Right lobe of liver (tissue), 6 donors: ENCODE data around the gene OR51E2. TPM values are rescaled to one million over a fixed set of nuclear protein-coding genes. Genes with fewer than 3 reads are reported as not detected.

Experiments used
- ATAC-seq, 4 donors: fragments of 200-7000 bp; cut with Tn5 transposase; one replicate each; pipeline ENCODE4 v1.9.1; 2020; ENCODE audit warnings: mild to moderate bottlenecking in 4 of 4, moderate library complexity in 4 of 4
- DNase-seq, 3 donors: peaks; one replicate each; pipeline ENCODE4 v3.0.0-alpha.2; 2020
- H3K27ac ChIP-seq, 3 donors: fragments of 200-600 bp; one replicate each; pipeline ENCODE4 v1.8.0; 2022
- H3K27me3 ChIP-seq, 2 donors: fragments of 200-600 bp; one replicate each; pipeline ENCODE4 v1.8.0; 2022
- H3K36me3 ChIP-seq, 4 donors: fragments of 200-600 bp; sonication (generic) in 1 of 4; one replicate each; pipeline versions ENCODE4 v1.5.1 to v1.8.0; 2017 to 2022; ENCODE audit warnings: control low read depth in 1 of 4
- H3K4me1 ChIP-seq, 4 donors: fragments of 200-600 bp; sonication (generic) in 1 of 4; one replicate each; pipeline versions ENCODE4 v1.5.1 to v1.8.0; 2017 to 2022; ENCODE audit warnings: control low read depth in 1 of 4
- H3K4me3 ChIP-seq, 3 donors: fragments of 200-600 bp; one replicate each; pipeline ENCODE4 v1.8.0; 2022
- H3K9me3 ChIP-seq, 4 donors: fragments of 200-600 bp; sonication (generic) in 1 of 4; one replicate each; pipeline versions ENCODE4 v1.5.1 to v1.8.0; 2017 to 2022; ENCODE audit warnings: control low read depth in 1 of 4
- CTCF ChIP-seq, 4 donors: fragments of 200-600 bp in 3 of 4; fragments of 450-650 bp in 1 of 4; IDR thresholded peaks; one replicate each; pipeline versions ENCODE4 v1.5.1 to v1.8.0; 2016 to 2022; ENCODE audit warnings: antibody characterized with exemption in 4 of 4, mild to moderate bottlenecking in 2 of 4
- POLR2A ChIP-seq: fragments of 450-650 bp; IDR thresholded peaks from one replicate; pipeline ENCODE4 v1.6.1; 2017; ENCODE audit warnings: antibody characterized with exemption, mild to moderate bottlenecking
- WGBS: methylation state at CpG from one replicate; pipeline ENCODE4 v1.1.6; 2018; ENCODE audit warnings: low coverage, low lambda C conversion rate; ENCODE audit not compliant: insufficient coverage; ENCODE audit errors: missing lambda C conversion rate; 5-methylcytosine and 5-hydroxymethylcytosine counted together
- intact Hi-C, 2 donors: fragments of 100-400 bp; cut with DNase I; formaldehyde crosslinking; loops; one replicate each; pipeline versions ENCODE4 v1.11.2 to v1.14.1; 2022
- total RNA-seq, 6 experiments: library from RNA; depleted of rRNA in 2 of 6; stranded (reverse); fragments of >200 nt in 2 of 6; fragmentation: NEBNext Ultra II Directional in 3 of 6; extraction: Animal tissue kit (Norgen Biotek cat#: 25700) in 3 of 6; gene quantifications; one replicate each; pipeline versions ENCODE4 v1.1.0 to v1.2.4, GENCODE V29; 2016 to 2023
- donor health status: DM: no; HTN: yes; CAD: no.
- donor health status: DM: no; HTN: no; CAD: no.
- donor health status: DM: no; HTN: no; CAD: no.
- donor health status: DM: no; HTN: yes; CAD: no.
- donor health status: DM: no; HTN: yes; CAD: no.

The OR51E2 gene
- total RNA-seq, 6 experiments from 2014 or later, result not detected

GRCh38 chr11:4639931-4640330, 57.7 kb downstream of the OR51E2 start:
- Histone ChIP-seq H3K27me3 (no peaks in the 10 kb centered on the region), H3K36me3 (no peaks in the 10 kb centered on the region), H3K27ac (no peak overlapping the region), H3K4me3 (no peak overlapping the region), H3K9me3 (no peaks in the 10 kb centered on the region), H3K4me1 (peaks cover 0 to 5% (median 0%) of the 10 kb centered on the region in 4 donors)
- intact Hi-C loops, result loop anchor here in 1 of 2 donors (5.0 kb wide), 1 partner anchor 357 kb away; no protein-coding TSS in a partner anchor
- no peak for DNase-seq
- WGBS, result 63% methylated on average over 5 of the region's 6 CpGs
- ATAC-seq, result no peak
- TF ChIP-seq POLR2A (no peak), CTCF (IDR thresholded peaks at IDR 0.05) (no peak)

GRCh38 chr11:4637662-4638047, 60.0 kb downstream of the OR51E2 start:
- WGBS, result 79% methylated on average over 3 of the region's 3 CpGs
- Histone ChIP-seq H3K4me3 (no peak overlapping the region), H3K36me3 (no peaks in the 10 kb centered on the region), H3K27me3 (no peaks in the 10 kb centered on the region), H3K9me3 (no peaks in the 10 kb centered on the region), H3K4me1 (peaks cover 0 to 5% (median 0%) of the 10 kb centered on the region in 4 donors), H3K27ac (no peak overlapping the region)
- DNase-seq, result no peak
- ATAC-seq, result no peak
- intact Hi-C loops, result no loop called here
- TF ChIP-seq CTCF (IDR thresholded peaks at IDR 0.05) (no peak), POLR2A (no peak)

GRCh38 chr11:4636962-4637661, 60.5 kb downstream of the OR51E2 start, which contains the start of gene OR51D1:
Gene OR51D1 (plus strand): TSS chr11:4637477. CDS start chr11:4639791, 2,314 bp downstream.
- Histone ChIP-seq H3K4me1 (peaks cover 0 to 5% (median 0%) of the 10 kb centered on the region in 4 donors), H3K36me3 (no peaks in the 10 kb centered on the region), H3K9me3 (no peaks in the 10 kb centered on the region), H3K27me3 (no peaks in the 10 kb centered on the region), H3K4me3 (no peak within 1 kb of the TSS), H3K27ac (no peak within 1 kb of the TSS)
- TF ChIP-seq POLR2A (no peak), CTCF (IDR thresholded peaks at IDR 0.05) (peak; percentile 66 to 92 (median 92))
- intact Hi-C loops, result no loop called here
- peak; percentile 57 to 70 (median 67) for DNase-seq
- WGBS, result 20% methylated on average over 12 of the region's 21 CpGs
- peak; percentile 94 to 98 (median 96) for ATAC-seq

GRCh38 chr11:4636136-4636535, 61.5 kb downstream of the OR51E2 start:
- no peak for ATAC-seq
- no peak for TF ChIP-seq POLR2A
- TF ChIP-seq CTCF (IDR thresholded peaks at IDR 0.05), result no peak
- H3K36me3 ChIP-seq, result no peaks in the 10 kb centered on the region
- no peak overlapping the region for H3K4me3 ChIP-seq
- no peaks in the 10 kb centered on the region for H3K27me3 ChIP-seq
- WGBS, result 33% methylated on average over 1 of the region's 2 CpGs
- H3K27ac ChIP-seq, result no peak overlapping the region
- H3K9me3 ChIP-seq, result no peaks in the 10 kb centered on the region
- no peak for DNase-seq
- intact Hi-C loops, result no loop called here
- H3K4me1 ChIP-seq, result peaks cover 0 to 5% (median 0%) of the 10 kb centered on the region in 4 donors

Other genes starting within 250 kb of the OR51E2 start
- not detected for gene OR52K2, start 248.6 kb downstream of the OR51E2 start, total RNA-seq
- gene OR52K1, start 215.2 kb downstream of the OR51E2 start, total RNA-seq, result under 1 TPM in 1 of 6 experiments, not detected in 5; 0.07 TPM
- not detected for gene OR52M1, start 152.7 kb downstream of the OR51E2 start, total RNA-seq
- not detected for gene OR52I2, start 116.1 kb downstream of the OR51E2 start, total RNA-seq
- not detected for gene OR52I1, start 103.8 kb downstream of the OR51E2 start, total RNA-seq
- 1 to 10 TPM; 3.3 to 8.6 (median 5.8) TPM for gene TRIM68, start 89.6 kb downstream of the OR51E2 start, total RNA-seq
- gene OR51D1, start 60.4 kb downstream of the OR51E2 start, total RNA-seq, result not detected
- gene OR51E1, start 53.9 kb downstream of the OR51E2 start, total RNA-seq, result not detected
- gene MMP26, start 6.9 kb upstream of the OR51E2 start, total RNA-seq, result not detected
- not detected for gene OR51F1, start 72.1 kb upstream of the OR51E2 start, total RNA-seq
- gene OR52R1, start 106.5 kb upstream of the OR51E2 start, total RNA-seq, result not detected
- not detected for gene OR51F2, start 123.5 kb upstream of the OR51E2 start, total RNA-seq
- gene OR51S1, start 151.4 kb upstream of the OR51E2 start, total RNA-seq, result not detected
- not detected for gene OR51T1, start 184.0 kb upstream of the OR51E2 start, total RNA-seq
- not detected for gene OR51A7, start 205.9 kb upstream of the OR51E2 start, total RNA-seq
- gene OR51G2, start 221.5 kb upstream of the OR51E2 start, total RNA-seq, result not detected
- gene OR51G1, start 226.5 kb upstream of the OR51E2 start, total RNA-seq, result not detected
- gene OR51A4, start 249.8 kb upstream of the OR51E2 start, total RNA-seq, result not detected